ENCODE measurements around the gene COL5A1. TPM values are rescaled to one million over a fixed set of nuclear protein-coding genes. Genes with fewer than 3 reads are reported as not detected.

COL5A1 gene
- total RNA-seq, 1 donor from 2014 or later: 42.6 TPM

- no peak for DNase-seq (ENCODE audit: low spot score)
Measured at GRCh38 chr9:134785325-134786108, 143.9 kb downstream of the COL5A1 start.

- no peak for DNase-seq (ENCODE audit: low spot score)
Measured at GRCh38 chr9:134787601-134788531, 146.3 kb downstream of the COL5A1 start.

- no peak for DNase-seq (ENCODE audit: low spot score)
Measured at GRCh38 chr9:134789168-134789567, 147.6 kb downstream of the COL5A1 start.

- no peak for DNase-seq (ENCODE audit: low spot score)
Measured at GRCh38 chr9:134791009-134791408, 149.4 kb downstream of the COL5A1 start.

- DNase-seq (ENCODE audit: low spot score): no peak
Measured at GRCh38 chr9:134792627-134793026, 151.0 kb downstream of the COL5A1 start.

- DNase-seq (ENCODE audit: low spot score): no peak
Measured at GRCh38 chr9:134793288-134794188, 151.9 kb downstream of the COL5A1 start.

GRCh38 chr9:134794663-134795370 lies 153.2 kb downstream of the COL5A1 start:
- DNase-seq (ENCODE audit: low spot score): no peak

- no peak for DNase-seq (ENCODE audit: low spot score)
Measured at GRCh38 chr9:134795446-134795845, 153.8 kb downstream of the COL5A1 start.

- no peak for DNase-seq (ENCODE audit: low spot score)
Measured at GRCh38 chr9:134796882-134797281, 155.3 kb downstream of the COL5A1 start.

- DNase-seq (ENCODE audit: low spot score): peak; percentile 36
Measured at GRCh38 chr9:134800791-134801339, 159.3 kb downstream of the COL5A1 start.

- DNase-seq (ENCODE audit: low spot score): no peak
Measured at GRCh38 chr9:134802216-134802795, 160.7 kb downstream of the COL5A1 start.

- DNase-seq (ENCODE audit: low spot score): no peak
Measured at GRCh38 chr9:134804871-134805270, 163.3 kb downstream of the COL5A1 start.

- peak; percentile 25 for DNase-seq (ENCODE audit: low spot score)
Measured at GRCh38 chr9:134807716-134808446, 166.3 kb downstream of the COL5A1 start.

- no peak for DNase-seq (ENCODE audit: low spot score)
Measured at GRCh38 chr9:134808447-134808792, 166.8 kb downstream of the COL5A1 start.

GRCh38 chr9:134809292-134809691 lies 167.7 kb downstream of the COL5A1 start:
- no peak for DNase-seq (ENCODE audit: low spot score)

- no peak for DNase-seq (ENCODE audit: low spot score)
Measured at GRCh38 chr9:134809826-134810225, 168.2 kb downstream of the COL5A1 start.

GRCh38 chr9:134811079-134811672 lies 169.6 kb downstream of the COL5A1 start:
- DNase-seq (ENCODE audit: low spot score): no peak

GRCh38 chr9:134811673-134812342 lies 170.2 kb downstream of the COL5A1 start:
- DNase-seq (ENCODE audit: low spot score): no peak

- DNase-seq (ENCODE audit: low spot score): no peak
Measured at GRCh38 chr9:134812343-134812673, 170.7 kb downstream of the COL5A1 start.

Data from mucosa of gallbladder (tissue), 1 donor.